Spleen (tissue), 11 donors: Measurements from ENCODE around the gene FBXO5. TPM values are rescaled to one million over a fixed set of nuclear protein-coding genes. Genes with fewer than 3 reads are reported as not detected.

Experiments used
- DNase-seq: peaks from one replicate; pipeline ENCODE4 v3.0.0-alpha.2; 2020
- H3K27ac ChIP-seq, 8 donors: fragments of 200-600 bp; sonication (generic) in 7 of 8; 1 replicate in 4 of 8; 2 replicates in 4 of 8; pipeline versions ENCODE4 v1.5.0 to v1.8.0; 2016 to 2021; ENCODE audit warnings: inconsistent platforms in 4 of 8, mild to moderate bottlenecking in 4 of 8, moderate library complexity in 1 of 8
- H3K27me3 ChIP-seq, 7 donors: fragments of 200-600 bp; sonication (generic) in 6 of 7; replicated peaks in 1 of 7; 1 replicate in 4 of 7; 2 replicates in 3 of 7; pipeline versions ENCODE4 v1.5.0 to v1.8.0; 2016 to 2021; ENCODE audit warnings: inconsistent platforms in 3 of 7, mild to moderate bottlenecking in 1 of 7
- H3K36me3 ChIP-seq, 6 donors: fragments of 200-600 bp; sonication (generic) in 5 of 6; 1 replicate in 4 of 6; 2 replicates in 2 of 6; pipeline versions ENCODE4 v1.5.0 to v1.8.0; 2016 to 2021; ENCODE audit warnings: inconsistent platforms in 2 of 6
- H3K4me1 ChIP-seq, 6 donors: fragments of 200-600 bp; sonication (generic) in 5 of 6; 1 replicate in 3 of 6; 2 replicates in 3 of 6; pipeline versions ENCODE4 v1.5.0 to v1.8.0; 2016 to 2021; ENCODE audit warnings: inconsistent platforms in 3 of 6
- H3K4me3 ChIP-seq, 8 donors: fragments of 200-600 bp; sonication (generic) in 7 of 8; 1 replicate in 4 of 8; 2 replicates in 4 of 8; pipeline versions ENCODE4 v1.5.0 to v1.8.0; 2016 to 2021; ENCODE audit warnings: inconsistent platforms in 4 of 8, mild to moderate bottlenecking in 4 of 8, moderate library complexity in 2 of 8
- H3K9me3 ChIP-seq, 8 donors: fragments of 200-600 bp; sonication (generic) in 7 of 8; 1 replicate in 4 of 8; 2 replicates in 4 of 8; pipeline versions ENCODE4 v1.5.0 to v1.8.0; 2016 to 2021; ENCODE audit warnings: inconsistent platforms in 4 of 8
- POLR2A ChIP-seq, 3 donors: fragments of 450-650 bp; IDR thresholded peaks; one replicate each; pipeline ENCODE4 v1.5.1; 2017; ENCODE audit warnings: antibody characterized with exemption in 3 of 3, mild to moderate bottlenecking in 1 of 3
- POLR2AphosphoS5 ChIP-seq, 3 donors: sonication (generic); formaldehyde crosslinking; IDR thresholded peaks; one replicate each; pipeline ENCODE4 v1.5.1; 2017; ENCODE audit warnings: antibody characterized with exemption in 3 of 3
- WGBS, 5 donors: extraction: QIAGEN DNeasy Blood & Tissue Kit in 3 of 5; methylation state at CpG; one replicate each; pipeline versions ENCODE4 v1.1.5 to v1.1.7; 2013 to 2018; 5-methylcytosine and 5-hydroxymethylcytosine counted together
- intact Hi-C: fragments of 100-400 bp; cut with DNase I; formaldehyde crosslinking; loops from one replicate; pipeline ENCODE4 v1.15.0; 2023; ENCODE audit warnings: low total_unique reads
- polyA plus RNA-seq, 3 donors: library from polyadenylated mRNA; stranded (reverse); fragments of 200-250 nt; gene quantifications; one replicate each; pipeline ENCODE4 v1.2.1, GENCODE V29; 2013
- total RNA-seq, 7 donors: library from RNA; depleted of rRNA in 3 of 7; stranded (reverse); fragments of >200 nt in 3 of 7; fragmentation: NEBNext Ultra II Directional in 4 of 7; extraction: Animal tissue kit (Norgen Biotek cat#: 25700) in 4 of 7; gene quantifications; one replicate each; pipeline versions ENCODE4 v1.1.0 to v1.2.1, GENCODE V29; 2016 to 2021
- TF ChIP-seq, protein P1 (sequence below), 11 experiments: fragments of 200-600 bp in 7 of 11; fragments of 450-650 bp in 4 of 11; sonication (generic) in 4 of 11; IDR thresholded peaks in 8 of 11; conservative IDR thresholded peaks in 3 of 11; 1 replicate in 7 of 11; 2 replicates in 4 of 11; pipeline versions ENCODE4 v1.4.0 to v1.8.0; 2016 to 2021; ENCODE audit warnings: antibody characterized with exemption in 11 of 11, inconsistent platforms in 4 of 11, mild to moderate bottlenecking in 1 of 11
- donor health status: healthy with polysubstance abuse.
- donor health status: DM: no; HTN: no; CAD: no; lungs with moderate emphysema.
- donor health status: DM: no; HTN: no; CAD: no.
- donor health status: Bipolar disorder and iron deficiency.
- donor health status: healthy.
- donor health status: DM: no; HTN: no; CAD: no.
- donor health status: DM: yes; HTN: yes; CAD: no.

Gene FBXO5
- total and polyA plus RNA-seq, 10 donors: 4.8 to 15.0 (median 8.6) TPM

DNA sequence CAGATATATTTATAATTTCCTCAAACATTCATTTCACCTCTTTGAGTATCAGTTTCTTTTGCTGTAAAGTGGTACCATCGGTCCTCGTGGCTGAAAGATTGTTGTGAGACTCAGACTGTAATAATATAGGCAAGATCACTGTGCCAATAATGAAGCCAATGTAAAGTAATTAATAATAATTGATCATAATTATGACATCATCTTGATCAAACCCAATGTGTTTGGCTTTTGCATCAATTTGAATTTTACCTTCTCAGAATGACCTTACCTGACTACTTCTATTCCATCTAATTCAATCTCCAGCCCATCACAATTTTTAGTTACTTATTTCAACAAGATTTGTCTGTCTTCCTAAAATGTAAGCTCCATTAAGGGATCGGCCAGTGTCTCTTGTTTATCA, 35.5 kb upstream of the FBXO5 start:
- H3K36me3 ChIP-seq: no peaks in the 10 kb centered on the region
- H3K4me3 ChIP-seq: no peak overlapping the region
- 90 to 96% (median 94%) methylated on average over 3 of the region's 3 CpGs for WGBS, 5 donors
- no peaks in the 10 kb centered on the region for H3K9me3 ChIP-seq
- DNase-seq: no peak
- peaks cover 0 to 3% (median 0%) of the 10 kb centered on the region in 6 donors for H3K4me1 ChIP-seq
- H3K27me3 ChIP-seq: peaks cover 0 to 9% (median 0%) of the 10 kb centered on the region in 7 donors
- TF ChIP-seq POLR2A (IDR thresholded peaks at IDR 0.05): no peak
- no peak for TF ChIP-seq POLR2AphosphoS5 (IDR thresholded peaks at IDR 0.05)
- TF ChIP-seq, protein P1, sequence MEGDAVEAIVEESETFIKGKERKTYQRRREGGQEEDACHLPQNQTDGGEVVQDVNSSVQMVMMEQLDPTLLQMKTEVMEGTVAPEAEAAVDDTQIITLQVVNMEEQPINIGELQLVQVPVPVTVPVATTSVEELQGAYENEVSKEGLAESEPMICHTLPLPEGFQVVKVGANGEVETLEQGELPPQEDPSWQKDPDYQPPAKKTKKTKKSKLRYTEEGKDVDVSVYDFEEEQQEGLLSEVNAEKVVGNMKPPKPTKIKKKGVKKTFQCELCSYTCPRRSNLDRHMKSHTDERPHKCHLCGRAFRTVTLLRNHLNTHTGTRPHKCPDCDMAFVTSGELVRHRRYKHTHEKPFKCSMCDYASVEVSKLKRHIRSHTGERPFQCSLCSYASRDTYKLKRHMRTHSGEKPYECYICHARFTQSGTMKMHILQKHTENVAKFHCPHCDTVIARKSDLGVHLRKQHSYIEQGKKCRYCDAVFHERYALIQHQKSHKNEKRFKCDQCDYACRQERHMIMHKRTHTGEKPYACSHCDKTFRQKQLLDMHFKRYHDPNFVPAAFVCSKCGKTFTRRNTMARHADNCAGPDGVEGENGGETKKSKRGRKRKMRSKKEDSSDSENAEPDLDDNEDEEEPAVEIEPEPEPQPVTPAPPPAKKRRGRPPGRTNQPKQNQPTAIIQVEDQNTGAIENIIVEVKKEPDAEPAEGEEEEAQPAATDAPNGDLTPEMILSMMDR (IDR thresholded peaks at IDR 0.05 in 8 of 11, conservative IDR thresholded peaks at IDR 0.05 in 3 of 11): no peak
- intact Hi-C loops: no loop called here
- H3K27ac ChIP-seq: no peak overlapping the region

DNA sequence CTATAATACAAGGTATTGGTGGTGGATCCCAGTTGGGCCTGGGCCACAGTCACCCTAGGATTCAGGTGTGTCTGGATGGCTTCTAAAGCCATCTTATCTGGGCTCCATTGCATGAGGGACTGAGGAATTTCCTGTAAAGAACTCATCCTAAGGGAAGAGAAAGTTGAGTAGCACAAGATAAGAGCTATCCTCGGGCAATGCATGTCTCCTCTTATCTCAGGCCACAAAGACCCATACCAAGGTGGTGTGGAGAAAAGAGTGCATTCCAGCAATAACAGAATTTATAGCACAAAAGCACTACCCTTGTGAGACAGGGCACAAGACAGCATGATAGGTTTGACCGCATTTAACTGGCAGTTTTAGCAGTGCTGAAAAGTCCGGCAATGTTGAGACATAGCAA, 34.0 kb upstream of the FBXO5 start:
- 76 to 92% (median 80%) methylated on average over 3 of the region's 3 CpGs for WGBS, 5 donors
- Histone ChIP-seq H3K9me3 (no peaks in the 10 kb centered on the region), H3K27me3 (peaks cover 0 to 9% (median 0%) of the 10 kb centered on the region in 7 donors), H3K27ac (no peak overlapping the region), H3K36me3 (no peaks in the 10 kb centered on the region), H3K4me1 (peaks cover 0 to 5% (median 0%) of the 10 kb centered on the region in 6 donors), H3K4me3 (no peak overlapping the region)
- TF ChIP-seq POLR2AphosphoS5 (IDR thresholded peaks at IDR 0.05) (no peak), POLR2A (IDR thresholded peaks at IDR 0.05) (no peak)
- TF ChIP-seq, protein P1 (IDR thresholded peaks at IDR 0.05 in 8 of 11, conservative IDR thresholded peaks at IDR 0.05 in 3 of 11): no peak
- intact Hi-C loops: no loop called here
- no peak for DNase-seq

DNA sequence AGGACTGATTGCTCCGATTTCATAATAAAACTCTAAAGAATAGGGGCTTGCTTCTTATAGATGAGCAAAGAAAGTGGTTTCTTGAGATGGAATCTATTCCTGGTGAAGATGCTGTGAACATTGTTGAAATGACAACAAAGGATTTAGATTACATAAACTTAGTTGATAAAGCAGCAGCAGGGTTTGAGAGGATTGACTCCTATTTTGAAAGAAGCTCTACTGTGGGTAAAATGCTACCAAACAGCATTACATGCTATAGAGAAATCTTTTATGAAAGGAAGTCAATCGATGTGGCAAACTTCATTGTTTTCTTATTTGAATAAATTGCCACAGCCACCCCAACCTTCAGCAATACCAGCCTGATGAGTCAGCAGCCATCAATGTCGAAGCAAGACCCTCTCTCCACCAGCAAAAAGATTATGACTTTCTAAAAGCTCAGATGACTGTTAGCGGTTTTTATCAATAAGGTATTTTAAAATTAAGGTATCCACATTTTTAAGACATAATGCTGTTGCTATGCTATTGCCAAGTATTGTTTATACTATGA, 32.3 kb upstream of the FBXO5 start:
- no peak overlapping the region for H3K27ac ChIP-seq
- TF ChIP-seq POLR2AphosphoS5 (IDR thresholded peaks at IDR 0.05): no peak
- TF ChIP-seq, protein P1 (IDR thresholded peaks at IDR 0.05 in 8 of 11, conservative IDR thresholded peaks at IDR 0.05 in 3 of 11): no peak
- no peak for TF ChIP-seq POLR2A (IDR thresholded peaks at IDR 0.05)
- no peaks in the 10 kb centered on the region for H3K9me3 ChIP-seq
- H3K4me1 ChIP-seq: peaks cover 0 to 5% (median 0%) of the 10 kb centered on the region in 6 donors
- 55 to 87% (median 74%) methylated on average over 4 of the region's 4 CpGs for WGBS, 5 donors
- H3K4me3 ChIP-seq: no peak overlapping the region
- H3K27me3 ChIP-seq: peaks cover 0 to 9% (median 0%) of the 10 kb centered on the region in 7 donors
- H3K36me3 ChIP-seq: no peaks in the 10 kb centered on the region
- intact Hi-C loops: no loop called here
- DNase-seq: no peak

DNA sequence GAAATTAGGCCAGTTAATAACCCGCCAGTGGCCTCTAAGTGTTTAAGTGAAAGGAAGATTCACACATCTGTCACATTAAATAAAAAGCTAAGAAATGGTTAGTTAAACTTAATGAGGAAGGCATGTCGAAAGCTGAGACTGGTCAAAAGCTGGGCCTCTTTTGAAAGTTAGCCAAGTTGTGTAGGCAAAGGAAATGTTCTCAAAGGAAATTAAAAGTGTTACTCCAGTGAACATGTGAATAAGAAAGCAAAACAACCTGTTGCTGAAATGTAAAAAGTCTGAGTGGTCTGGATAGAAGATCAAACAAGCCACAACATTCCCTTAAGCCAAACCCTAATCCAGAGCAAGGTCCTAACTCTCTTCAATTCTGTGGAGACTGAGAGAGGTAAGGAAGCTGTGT, 30.6 kb upstream of the FBXO5 start:
- Histone ChIP-seq H3K27me3 (peaks cover 0 to 9% (median 0%) of the 10 kb centered on the region in 7 donors), H3K4me3 (no peak overlapping the region), H3K9me3 (no peaks in the 10 kb centered on the region), H3K4me1 (peaks cover 0 to 5% (median 0%) of the 10 kb centered on the region in 6 donors), H3K27ac (no peak overlapping the region), H3K36me3 (no peaks in the 10 kb centered on the region)
- intact Hi-C loops: no loop called here
- no peak for DNase-seq
- 41 to 53% (median 44%) methylated on average over 2 of the region's 2 CpGs for WGBS, 5 donors
- no peak for TF ChIP-seq POLR2A (IDR thresholded peaks at IDR 0.05)
- TF ChIP-seq POLR2AphosphoS5 (IDR thresholded peaks at IDR 0.05): no peak
- TF ChIP-seq, protein P1 (IDR thresholded peaks at IDR 0.05 in 8 of 11, conservative IDR thresholded peaks at IDR 0.05 in 3 of 11): no peak
